Kidney epithelial cell (primary cell): ENCODE data around the gene POLR2F. TPM values are rescaled to one million over a fixed set of nuclear protein-coding genes. Genes with fewer than 3 reads are reported as not detected.
A peak's percentile ranks its signal among the peaks of the same experiment; 100 is the strongest.

Experiments
- DNase-seq: peaks from one replicate; pipeline ENCODE4 v3.0.0-alpha.2; 2010; ENCODE audit warnings: low read depth
- H3K27me3 ChIP-seq: 2 replicates; pipeline ENCODE4 v1.6.0; 2011; ENCODE audit warnings: low read length; ENCODE audit not compliant: control insufficient read depth, insufficient read depth
- H3K36me3 ChIP-seq: 2 replicates; pipeline ENCODE4 v1.5.1; 2011; ENCODE audit warnings: low read length; ENCODE audit not compliant: control insufficient read depth, insufficient read depth
- H3K4me3 ChIP-seq: 2 replicates; pipeline ENCODE4 v1.5.1; 2011; ENCODE audit warnings: low read depth, mild to moderate bottlenecking, control low read depth, low read length
- total RNA-seq: library from RNA; depleted of rRNA; stranded (reverse); fragments of >200 nt; gene quantifications from 2 replicates; pipeline ENCODE4 v1.2.3, GENCODE V29; 2015
- TF ChIP-seq, protein P1 (sequence below): IDR thresholded peaks from 2 replicates; pipeline ENCODE4 v1.5.1; 2011; ENCODE audit warnings: mild to moderate bottlenecking, moderate library complexity, low read length, control low read depth, inconsistent platforms; ENCODE audit not compliant: insufficient read depth, poor library complexity, severe bottlenecking

The POLR2F gene
- total RNA-seq, 1 donor from 2014 or later: 79.8 TPM

DNA sequence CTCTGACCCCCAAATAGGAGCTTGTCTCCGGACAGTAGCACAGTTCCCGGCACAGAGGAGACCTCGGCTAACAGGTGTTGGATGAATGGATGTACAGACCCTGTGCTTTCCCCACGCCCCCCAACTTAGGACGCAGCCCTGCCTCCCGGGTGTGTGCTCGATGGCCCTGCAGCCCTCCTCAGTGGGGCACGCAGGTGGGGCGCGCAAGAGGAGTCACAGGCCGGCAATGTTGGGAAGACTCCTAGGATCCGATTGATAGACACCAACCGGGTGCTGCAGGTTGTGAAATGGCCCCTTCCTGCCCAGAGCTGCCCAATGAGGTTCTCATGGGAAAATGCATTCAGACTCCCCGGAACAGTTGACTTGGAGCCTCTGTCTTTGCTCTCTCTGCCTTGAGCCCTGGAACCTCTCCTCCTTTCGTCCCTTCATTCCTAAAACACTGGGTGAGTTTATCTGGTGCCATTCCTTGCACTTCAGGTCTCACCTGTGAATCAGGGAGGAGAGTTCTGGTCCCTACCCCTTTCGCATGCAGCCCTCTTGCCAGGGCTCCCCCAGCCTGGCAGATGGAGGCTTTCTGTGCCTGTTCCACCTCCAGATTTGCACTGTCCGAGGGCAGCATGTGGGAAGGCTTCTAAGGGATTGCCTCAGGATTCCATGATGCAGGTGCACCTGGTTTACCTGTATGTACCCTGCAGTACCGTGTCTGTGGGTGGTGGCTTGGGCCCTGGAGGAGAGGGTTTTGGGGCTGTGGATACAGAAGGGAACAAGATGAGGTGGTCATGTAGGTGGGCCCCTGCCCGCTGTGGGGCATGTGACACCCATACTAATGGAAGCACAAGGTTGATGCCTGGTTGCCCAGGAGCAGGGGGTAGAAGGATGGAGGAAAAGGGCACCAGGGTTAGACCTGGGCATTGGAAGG, 46.2 kb upstream of the POLR2F start:
- DNase-seq: no peak
- Histone ChIP-seq H3K4me3 (peak overlapping the region; percentile 76), H3K36me3 (no peaks in the 10 kb centered on the region), H3K27me3 (no peaks in the 10 kb centered on the region)
- TF ChIP-seq, protein P1, sequence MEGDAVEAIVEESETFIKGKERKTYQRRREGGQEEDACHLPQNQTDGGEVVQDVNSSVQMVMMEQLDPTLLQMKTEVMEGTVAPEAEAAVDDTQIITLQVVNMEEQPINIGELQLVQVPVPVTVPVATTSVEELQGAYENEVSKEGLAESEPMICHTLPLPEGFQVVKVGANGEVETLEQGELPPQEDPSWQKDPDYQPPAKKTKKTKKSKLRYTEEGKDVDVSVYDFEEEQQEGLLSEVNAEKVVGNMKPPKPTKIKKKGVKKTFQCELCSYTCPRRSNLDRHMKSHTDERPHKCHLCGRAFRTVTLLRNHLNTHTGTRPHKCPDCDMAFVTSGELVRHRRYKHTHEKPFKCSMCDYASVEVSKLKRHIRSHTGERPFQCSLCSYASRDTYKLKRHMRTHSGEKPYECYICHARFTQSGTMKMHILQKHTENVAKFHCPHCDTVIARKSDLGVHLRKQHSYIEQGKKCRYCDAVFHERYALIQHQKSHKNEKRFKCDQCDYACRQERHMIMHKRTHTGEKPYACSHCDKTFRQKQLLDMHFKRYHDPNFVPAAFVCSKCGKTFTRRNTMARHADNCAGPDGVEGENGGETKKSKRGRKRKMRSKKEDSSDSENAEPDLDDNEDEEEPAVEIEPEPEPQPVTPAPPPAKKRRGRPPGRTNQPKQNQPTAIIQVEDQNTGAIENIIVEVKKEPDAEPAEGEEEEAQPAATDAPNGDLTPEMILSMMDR: no peak

DNA sequence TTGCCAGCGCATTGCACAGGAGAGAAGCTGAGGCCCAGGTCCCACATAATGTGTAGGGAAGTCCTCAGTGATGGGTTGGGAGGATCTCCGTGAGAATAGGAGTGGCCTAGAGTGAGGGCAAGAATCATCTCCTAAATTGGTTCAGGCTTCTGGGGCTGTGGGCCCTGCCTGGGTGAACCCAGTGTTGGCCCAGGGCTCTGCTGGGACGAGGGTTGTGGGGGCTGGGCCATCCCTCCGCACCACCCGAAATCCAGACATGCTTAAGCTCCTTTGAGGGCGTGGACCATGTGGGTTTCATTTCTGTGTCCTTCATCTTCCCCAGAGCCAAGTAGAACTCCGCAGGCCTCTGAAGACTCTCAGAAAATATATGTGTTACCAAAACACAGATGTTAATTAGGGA, 43.7 kb upstream of the POLR2F start:
- TF ChIP-seq, protein P1: no peak
- no peaks in the 10 kb centered on the region for H3K27me3 ChIP-seq
- H3K36me3 ChIP-seq: no peaks in the 10 kb centered on the region
- no peak for DNase-seq
- no peak overlapping the region for H3K4me3 ChIP-seq

DNA sequence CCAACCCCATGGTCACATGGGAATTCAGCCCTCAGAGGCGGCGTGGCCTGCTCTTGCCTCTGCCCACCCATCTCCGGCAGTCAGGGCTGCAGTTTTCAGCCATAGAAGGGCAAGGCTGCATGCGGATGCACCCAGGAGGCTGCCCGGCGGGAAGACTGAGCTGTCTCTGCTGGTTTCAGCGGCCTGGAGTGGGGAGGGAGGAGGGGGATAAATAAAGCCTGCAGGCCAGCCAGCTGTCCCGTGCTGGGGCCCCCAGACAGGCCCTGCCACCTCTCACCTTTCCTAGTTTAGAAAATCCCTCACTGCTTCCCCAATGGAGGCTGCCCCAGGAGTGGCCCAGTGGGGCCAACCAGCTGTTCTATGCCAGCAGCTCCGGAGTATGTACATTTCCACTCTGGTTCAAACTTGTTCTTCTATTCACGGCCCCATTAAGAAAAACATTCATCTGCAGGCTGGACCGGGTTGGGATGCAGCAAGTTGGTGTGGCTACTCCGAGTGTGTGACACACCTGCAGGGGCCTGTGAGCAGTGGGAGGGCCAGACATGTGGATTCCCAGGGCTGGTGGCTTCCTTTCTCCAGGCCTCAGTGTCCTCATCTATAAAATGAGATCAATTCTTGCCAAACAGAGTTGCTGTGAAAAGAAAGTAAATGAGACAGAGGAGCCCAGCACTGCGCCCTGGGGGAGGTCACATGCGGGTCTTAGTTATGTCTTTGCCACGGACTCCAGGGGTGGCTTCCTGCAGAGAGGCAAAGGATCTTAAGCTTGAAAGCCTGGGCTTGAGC, 42.4 kb upstream of the POLR2F start:
- no peak overlapping the region for H3K4me3 ChIP-seq
- TF ChIP-seq, protein P1: no peak
- H3K36me3 ChIP-seq: no peaks in the 10 kb centered on the region
- DNase-seq: no peak
- H3K27me3 ChIP-seq: no peaks in the 10 kb centered on the region

DNA sequence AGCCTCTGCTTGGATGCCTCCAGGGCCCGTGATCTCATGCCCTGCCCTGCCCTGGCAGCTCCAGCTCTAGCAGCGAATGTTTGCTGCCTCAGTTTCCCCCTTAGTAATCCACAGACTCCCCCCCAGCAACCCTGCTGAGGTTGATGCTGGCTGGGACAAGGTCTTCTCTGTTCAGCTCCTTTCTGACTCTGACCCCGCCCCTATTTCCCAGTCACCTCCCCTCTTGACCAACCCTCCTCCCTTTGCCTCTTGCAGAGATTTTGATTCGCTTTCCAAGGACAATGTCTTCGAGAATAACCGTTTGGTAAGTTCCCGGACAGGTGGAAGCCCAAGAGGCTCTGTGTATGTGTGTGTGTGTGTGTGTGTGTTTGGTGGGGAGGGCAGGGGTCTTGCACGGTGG, 41.8 kb upstream of the POLR2F start:
- Histone ChIP-seq H3K27me3 (no peaks in the 10 kb centered on the region), H3K4me3 (no peak overlapping the region), H3K36me3 (peaks cover 3% of the 10 kb centered on the region)
- DNase-seq: no peak
- TF ChIP-seq, protein P1: no peak

DNA sequence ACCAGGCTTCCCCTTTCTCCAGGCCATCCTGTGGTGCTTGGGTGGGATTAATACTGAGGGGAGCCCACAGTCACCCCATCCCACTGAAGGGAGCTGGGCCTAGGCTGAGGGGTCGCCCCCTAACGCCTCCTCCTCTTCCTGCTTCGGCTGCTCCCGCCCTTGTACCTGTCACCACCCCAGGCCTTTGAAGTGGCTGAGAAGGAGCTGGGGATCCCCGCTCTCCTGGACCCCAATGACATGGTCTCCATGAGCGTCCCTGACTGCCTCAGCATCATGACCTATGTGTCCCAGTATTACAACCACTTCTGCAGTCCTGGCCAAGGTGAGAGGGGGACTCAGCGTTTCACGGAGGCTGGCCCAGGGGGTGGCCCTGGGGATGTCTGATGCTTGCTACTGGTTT, 41.3 kb upstream of the POLR2F start:
- H3K36me3 ChIP-seq: peaks cover 3% of the 10 kb centered on the region

More for the DNA sequence above, 41.3 kb upstream of the POLR2F start:
- no peak for DNase-seq
- TF ChIP-seq, protein P1: no peak
- H3K27me3 ChIP-seq: no peaks in the 10 kb centered on the region
- H3K4me3 ChIP-seq: no peak overlapping the region
